HG02763 (cell line): ENCODE results near the gene PKNOX2.

ENCODE experiments used
- ATAC-seq: cut with Tn5 transposase; IDR thresholded peaks from one replicate; pipeline ENCODE4 v1.9.1; 2021; ENCODE audit warnings: mild to moderate bottlenecking, moderate library complexity; ENCODE audit not compliant: unreplicated experiment

Gene PKNOX2

DNA sequence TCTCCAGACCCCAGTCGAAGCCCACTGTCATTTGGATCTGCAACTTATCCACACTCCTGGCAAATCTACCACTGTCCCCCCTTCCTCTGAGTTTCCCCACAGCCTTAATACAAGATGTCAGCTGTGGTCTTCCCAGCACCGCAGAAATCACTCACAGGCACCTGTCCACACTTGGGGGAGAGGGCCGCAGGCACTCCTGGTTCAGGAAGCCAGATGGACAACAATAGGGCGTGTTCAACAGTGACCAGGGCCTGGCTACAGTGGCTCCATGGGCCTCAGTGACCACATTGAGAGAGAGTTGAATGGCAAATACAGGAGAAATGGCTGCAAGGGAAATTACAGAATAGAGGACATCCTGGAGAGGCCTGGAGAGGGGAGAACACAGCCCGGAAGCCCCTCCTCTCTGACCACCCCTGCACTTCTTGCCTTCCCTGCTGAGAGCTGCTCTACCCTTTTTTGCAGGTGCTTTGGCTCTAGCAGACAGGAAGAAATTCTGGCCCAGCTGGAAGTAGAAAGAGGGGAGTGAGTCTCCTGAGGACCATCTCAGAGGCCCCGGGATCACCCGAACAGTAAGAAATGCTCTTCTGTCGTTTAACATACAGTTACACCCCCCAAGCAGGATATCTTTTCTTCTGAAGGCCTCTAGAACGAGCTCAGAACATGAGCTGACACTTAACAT lies 166.9 kb downstream of the PKNOX2 start:
- ATAC-seq: no peak

DNA sequence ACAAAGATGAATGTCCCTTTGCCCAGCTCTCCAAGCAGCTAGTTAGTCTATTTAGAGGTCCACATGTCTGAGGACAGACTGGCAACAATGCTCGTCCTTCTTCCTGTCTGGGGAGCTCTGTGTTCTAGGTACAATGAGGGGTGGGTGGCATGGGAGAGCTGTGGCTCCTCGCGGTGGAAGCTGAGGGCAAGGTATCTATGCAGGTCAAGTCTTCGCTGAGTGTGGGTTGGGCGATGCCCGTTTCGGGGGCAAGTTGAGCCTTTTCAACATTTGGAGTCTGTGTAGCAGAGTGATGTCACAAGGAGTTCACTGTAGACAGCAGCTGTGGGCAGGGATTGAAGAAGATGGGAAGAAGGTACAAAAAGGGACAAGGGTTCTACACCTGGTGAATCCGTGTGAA lies 168.3 kb downstream of the PKNOX2 start:
- ATAC-seq: no peak

DNA sequence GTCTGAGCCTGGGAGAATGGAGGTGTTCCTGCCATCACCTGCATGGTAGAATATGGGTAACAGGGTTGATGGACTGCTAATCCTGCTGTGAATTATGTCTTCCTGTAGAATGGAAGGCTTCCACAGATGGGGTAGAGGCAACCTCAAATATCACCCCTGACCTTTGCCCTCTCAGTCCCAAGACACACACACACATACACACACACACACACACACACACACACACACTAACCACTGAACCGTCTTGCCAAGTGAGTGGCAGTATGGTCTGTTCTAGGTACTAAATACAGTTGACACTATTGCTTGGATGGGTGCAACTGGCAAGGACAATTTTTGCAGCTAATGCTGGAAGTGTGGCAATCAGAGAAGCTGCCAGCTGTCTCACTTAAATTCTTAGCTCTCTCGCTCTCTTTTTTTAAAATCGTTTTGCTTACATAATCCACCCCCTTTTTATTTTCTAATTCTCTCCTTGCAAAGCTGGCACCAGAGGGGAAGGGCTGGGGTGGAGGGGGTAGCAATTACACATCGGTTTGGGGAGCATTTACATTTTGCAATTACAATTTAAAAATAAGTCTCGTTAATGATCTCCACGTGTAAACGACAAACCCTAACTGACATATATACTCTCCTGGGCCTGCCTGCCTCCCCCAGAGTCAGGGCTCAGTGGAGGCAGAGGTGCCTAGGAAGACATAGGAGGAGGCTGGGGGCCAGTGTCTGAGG lies 169.0 kb downstream of the PKNOX2 start:
- ATAC-seq: no peak

DNA sequence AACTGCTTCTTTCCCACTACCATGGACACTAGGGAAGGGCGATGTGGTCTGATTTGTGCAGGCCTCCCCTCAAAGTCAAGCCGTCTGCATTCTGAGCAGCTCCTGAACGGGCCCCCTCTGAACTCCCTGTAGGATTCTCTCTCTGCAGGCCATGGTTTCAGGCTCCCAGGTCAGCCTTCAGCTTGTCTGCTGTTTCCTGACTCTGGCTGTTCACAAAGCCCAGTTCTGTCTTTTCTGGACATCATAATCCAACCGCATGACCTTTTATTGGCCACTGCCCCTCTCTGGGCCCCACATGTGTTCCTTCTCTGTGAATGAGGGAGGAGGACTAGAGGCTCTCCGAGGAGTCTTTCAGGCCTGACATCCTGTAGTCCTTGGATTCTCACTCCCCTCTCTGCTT lies 170.6 kb downstream of the PKNOX2 start:
- ATAC-seq: no peak

DNA sequence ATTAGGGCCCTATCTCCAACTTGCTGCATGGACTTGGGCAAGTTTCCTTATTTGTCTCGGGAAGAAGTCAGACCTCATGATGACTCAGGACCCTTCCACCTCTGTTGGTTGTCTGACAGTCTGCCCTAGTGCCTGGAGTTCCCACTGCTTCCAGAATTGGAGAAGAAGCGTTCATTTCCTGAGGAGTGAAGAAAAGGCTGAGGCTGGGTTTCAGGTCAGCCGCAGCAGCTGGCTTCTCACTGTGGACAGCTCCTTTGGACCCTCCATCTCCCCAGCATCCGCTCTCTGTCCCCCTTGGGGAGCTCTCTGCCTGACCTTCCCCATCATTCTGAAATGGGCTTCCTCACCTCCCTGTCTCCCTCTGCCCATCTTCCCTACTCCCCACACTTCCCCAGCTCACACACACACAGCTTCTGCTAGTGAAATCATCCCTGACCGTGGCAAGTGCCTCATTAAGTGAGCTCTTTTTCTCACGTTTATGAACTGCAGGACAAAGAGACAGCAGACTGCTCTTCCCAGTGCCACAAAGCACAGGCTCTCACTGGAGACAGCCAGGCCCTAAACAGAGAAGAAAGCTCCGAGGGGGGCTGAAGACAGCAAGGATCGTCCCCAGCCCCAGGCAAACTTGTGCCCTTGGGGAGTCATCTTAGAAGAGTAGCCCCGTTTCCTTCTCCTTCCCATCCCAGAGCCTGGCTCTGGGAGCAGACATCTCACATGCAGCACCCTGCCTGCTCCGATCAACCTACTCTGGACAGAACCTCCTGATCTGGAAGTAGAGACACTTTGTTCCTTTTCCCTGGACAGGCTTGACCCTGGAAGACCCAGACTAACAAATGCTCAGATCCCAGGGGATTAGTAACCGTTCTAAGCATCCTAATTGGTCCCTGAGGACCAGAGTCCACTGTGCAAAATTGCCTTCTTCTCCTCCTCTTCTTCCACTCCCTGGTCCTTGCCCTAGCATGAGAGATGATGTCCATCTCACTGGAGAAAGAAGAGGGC lies 173.6 kb downstream of the PKNOX2 start:
- no peak for ATAC-seq

DNA sequence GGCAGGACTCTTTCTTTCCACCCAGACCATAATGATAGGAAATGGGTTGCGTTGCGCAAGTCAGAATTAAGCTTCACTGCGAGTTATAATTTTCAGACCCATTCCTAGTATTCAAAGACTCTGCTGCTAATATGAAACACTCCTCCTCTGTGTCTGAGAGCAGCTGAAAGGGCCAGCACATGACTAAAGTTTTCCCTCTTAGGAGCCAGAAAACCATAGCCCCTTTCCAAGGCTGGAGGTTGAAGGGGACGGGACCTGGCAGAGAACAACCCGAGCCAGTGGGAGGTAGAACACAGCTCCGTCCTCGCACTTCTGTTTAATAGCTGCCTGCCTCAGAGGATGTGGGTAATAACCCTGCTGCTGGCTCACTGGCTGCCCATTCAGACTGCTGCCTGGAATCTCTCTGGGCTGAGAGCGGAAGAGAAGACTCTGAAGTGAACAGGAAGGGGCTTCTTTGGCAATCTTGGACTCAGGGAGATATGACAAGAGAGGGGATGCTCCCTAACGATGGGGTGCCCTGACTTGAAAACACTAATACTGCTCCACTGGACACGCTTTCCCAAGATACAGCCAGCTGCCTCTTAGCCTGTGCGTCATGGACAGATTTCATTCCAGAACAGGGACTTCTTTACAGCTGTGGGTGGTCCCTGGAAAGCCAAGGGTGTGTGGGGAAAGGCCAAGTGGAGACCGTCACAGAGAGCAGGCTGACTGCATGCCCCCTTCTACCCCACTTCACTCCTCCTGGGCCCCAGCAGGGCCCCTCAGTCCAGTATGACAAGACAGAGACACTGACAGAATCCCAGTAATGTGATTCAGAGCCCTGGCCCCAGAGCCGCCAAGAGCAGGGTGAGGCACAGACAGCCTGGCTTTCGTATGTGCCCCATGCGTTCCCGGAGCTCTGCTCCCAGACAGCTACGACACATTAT lies 174.6 kb downstream of the PKNOX2 start:
- ATAC-seq: no peak

DNA sequence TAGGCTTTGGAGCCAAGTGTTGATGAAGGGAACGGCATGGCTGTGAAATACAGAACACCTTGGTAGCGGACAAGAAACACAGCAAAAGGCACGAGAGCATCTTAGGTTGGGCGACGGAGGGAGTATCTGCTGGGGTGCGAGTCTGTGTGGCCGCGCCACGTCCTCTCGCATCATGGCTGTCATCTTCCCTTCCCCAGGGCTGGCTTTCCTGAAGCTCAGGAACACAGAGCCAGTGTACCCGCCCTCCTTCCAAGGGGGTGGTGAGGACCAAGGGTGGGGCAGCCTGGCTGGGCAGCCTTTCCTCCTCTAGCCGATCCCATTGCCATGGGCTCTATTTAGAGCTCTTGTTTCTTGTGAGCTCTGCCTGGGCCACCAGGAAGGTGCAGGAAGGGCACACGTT lies 177.1 kb downstream of the PKNOX2 start:
- ATAC-seq: no peak

DNA sequence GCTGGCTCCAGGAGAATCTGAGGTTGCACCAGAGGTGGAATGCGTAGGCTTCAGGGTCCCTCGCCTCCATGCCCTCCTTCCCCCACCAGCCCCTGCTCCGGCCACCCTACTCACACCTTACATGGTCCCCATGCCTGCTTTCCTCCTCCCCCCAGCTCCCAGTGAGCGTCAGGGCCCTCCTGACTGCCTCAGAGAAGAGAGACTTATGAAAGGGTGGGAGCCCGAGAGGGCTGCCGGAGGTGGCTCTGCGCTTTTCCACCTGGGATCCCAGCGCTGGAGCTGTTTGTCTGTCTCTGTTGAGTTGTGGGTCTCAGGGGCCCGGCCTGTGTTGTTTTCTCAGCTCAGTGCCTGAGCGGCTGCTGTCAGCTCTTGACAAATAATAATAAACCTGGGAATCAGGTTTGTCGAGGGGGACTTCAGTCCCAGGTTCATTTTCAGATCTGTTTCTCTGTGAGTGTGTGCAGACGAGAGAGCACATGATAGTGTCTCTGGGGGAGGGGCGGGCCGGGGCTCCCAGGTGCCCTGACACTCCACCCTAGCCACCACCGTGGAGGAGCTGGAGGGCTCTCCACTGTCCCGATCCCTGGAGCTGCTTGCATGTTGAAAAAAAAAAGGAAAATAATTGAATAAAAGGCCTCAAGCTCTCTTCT lies 177.9 kb downstream of the PKNOX2 start:
- ATAC-seq: no peak

DNA sequence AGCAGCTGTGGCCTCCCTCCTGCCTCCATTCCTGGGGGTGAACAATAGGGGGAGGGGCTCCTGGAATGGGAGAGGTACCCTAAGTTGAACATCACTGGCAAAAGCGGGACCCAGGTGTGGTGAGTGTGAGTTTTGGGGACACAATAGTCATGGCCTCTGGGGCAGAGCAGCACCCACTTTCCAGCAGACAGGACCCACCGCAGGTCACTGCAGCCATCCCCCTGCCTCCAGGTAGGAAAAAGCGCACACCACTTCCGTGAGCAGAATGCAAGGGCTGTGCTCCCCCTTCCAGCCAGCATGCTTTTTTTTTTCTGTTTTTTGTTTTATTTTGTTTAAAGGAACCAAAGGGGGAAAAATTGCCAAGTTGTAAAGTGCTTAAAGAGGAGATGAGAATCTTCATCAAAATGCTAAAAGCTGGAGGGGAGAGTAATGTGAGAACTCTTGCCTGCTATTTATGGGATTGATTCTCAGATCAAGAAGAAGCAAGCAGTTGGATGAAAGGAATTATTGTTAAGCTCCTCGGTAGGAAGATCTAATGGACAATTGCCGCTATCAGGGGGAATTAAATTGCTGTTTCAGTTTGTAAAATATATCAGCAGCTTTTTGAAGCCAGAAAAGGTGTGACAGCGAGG lies 178.7 kb downstream of the PKNOX2 start:
- ATAC-seq: no peak

DNA sequence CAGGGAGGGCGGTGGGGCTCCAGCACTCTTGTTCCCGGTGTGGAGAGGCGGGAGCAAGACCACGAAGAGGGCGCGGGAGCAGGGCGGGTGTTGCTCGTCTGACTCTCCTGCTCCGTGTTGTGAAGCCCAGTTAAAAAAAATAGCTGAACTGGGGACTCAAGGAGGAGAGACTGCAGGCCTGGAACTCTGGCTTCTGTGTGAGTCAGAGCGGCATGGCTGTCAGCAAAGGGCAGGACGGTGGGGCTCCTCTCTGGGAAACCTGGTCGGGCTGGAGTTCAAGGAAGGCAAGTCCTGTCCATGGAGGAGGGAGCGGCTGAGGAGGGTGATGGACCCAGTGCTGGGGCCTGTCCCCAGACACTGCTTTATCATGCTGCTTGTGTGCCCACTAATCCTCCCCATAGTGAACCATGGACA lies 179.2 kb downstream of the PKNOX2 start:
- ATAC-seq: no peak

DNA sequence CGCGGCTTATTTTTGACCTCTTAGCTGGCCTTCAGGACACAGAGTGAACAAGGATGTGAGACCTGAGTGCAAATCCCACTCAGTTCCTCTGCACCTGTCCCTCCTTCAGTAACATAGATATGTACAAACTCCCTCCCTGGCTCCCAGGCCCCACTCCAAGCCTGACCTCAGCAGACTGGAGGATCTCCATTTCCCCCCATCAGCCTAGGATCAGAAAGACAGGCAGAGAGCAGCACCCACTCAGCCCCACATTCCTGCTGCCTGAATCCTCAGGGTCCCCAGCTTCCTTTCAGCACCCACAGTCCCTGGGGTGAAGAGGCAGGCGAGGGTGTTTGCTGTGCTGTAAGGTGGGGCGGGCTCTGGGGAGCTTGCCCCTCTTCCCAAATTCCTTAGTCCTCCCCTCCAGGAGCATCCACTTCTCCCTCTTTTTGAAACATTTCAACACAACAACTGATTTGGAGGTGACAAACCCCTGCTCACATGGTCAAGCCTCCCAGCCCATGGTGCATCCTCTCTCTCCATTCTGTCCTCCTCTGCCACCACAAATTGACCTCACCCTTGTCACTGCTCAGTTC lies 180.4 kb downstream of the PKNOX2 start:
- no peak for ATAC-seq

DNA sequence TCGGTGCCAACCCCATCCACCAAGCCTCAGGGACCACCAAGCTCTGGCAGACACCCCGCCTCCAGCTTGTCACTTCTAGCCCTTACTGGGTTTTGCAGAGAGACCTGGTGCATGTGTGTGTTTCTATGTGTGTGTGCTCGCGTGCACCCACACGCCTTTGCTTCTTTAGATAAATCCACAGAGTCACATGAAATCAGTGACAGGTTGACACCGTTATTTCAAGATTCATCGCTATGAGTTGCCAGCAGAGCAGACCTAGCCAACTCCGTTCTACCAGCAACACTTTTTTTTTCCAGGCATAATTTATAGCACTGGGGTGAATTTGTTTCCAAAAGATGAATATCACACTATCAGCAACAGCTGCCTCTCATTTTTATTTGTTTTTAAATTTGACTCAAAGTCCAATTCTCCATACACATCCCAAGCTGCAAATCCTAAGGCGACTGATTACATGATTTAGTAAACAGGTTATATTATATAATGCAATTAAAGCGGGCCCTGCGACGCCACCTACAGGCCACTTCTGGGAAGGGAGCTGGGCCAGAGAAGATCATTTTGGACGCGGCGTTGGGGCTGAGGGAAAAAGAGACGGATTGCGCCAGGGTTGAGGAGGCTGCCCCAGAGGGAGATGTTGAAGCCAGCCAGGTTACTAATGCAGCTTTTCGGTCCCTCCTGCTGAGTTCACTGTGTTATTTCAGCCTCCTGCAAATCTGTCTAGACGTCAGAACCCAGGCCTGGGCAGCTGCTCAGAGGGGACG lies 181.0 kb downstream of the PKNOX2 start:
- no peak for ATAC-seq

DNA sequence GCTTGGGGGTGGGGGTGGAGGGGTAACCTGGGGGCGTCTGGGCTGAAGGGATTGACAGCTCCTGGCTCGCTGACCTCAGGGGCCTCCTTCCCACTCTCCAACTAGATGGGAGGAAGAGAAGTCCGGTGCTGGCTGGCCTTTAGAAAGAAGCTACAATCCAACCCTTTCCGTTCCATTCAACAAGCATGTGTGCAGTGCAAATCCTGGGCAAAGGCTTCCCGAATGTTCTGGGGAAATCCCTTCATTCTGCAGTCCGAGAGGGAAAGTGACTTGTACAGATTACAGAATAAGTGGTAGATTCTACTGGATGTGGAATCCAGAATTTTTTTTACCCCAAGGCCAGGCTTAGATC lies 181.6 kb downstream of the PKNOX2 start:
- no peak for ATAC-seq

DNA sequence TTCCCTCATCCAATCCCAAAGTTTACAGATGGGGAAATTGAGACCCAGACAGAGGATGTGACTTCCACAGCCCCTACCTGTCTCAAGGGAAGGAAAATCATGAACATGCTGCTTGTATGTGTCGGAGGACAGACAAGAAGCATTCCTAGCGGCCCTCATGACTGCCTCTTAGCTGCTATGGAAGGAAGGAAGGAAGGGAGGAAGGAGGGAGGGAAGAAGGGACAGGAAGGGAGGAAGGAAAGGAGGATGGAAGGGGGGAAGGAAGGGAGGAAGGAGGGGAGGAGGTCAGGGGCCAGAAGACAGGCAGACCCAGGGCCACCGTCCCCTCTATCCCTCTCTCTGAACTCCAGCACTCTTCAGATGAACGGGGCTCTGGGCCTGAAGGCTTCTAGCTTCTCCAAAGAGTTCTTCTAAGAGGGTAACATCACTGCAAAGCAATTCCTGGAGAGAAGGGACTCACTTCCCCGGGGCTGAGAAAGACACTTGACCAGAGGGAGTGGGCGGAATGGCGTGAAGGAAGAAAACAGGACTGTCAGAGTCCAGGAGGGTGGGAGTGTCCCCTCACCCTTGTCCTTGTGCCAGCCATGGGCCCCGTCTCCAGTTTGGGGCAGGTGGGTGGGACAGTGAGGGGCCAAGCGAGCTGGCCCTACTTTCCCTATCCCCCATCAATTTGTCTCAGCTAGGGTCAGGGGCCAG lies 182.2 kb downstream of the PKNOX2 start:
- ATAC-seq: no peak

DNA sequence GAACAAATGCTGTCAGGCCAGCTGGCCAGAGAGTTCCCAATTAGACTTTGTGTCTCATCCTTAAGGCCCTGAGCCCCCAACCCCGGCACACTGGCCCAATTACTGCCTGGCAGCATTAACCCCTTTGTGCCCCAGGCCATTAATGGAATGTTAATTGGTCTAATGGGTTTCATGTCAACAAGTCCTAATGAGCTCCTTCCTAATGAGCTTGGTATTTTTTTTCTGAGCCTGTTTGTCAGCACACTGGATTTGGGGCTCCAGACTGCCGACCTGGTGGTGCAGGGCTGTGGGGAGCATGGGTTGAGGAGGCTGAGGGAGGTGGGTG lies 182.7 kb downstream of the PKNOX2 start:
- no peak for ATAC-seq

DNA sequence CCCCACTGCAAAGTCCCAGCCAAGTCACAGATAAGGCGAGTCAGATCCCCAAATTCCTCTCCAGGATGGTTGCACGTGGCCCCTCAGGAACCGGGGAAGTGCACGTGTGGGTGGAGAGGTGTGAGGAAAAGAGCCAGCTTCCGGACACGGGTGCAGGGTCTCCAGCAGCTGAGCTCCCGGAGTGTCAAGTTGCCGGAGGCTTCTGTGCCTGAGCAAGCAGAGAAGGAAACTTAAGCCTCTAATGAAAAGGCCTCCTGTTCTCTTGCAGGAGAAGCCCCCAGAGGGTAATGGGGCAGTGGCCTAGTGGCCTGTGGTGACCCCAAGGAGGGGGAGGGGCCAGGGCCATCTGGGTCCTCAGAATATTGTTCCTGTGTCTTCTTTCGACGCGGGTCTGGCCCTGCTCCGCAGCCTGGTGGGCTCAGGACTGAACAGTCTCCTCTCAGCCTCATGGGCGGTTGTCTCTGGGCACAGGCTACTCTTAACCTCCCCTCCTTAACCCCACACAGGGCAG lies 183.6 kb downstream of the PKNOX2 start:
- ATAC-seq: no peak

DNA sequence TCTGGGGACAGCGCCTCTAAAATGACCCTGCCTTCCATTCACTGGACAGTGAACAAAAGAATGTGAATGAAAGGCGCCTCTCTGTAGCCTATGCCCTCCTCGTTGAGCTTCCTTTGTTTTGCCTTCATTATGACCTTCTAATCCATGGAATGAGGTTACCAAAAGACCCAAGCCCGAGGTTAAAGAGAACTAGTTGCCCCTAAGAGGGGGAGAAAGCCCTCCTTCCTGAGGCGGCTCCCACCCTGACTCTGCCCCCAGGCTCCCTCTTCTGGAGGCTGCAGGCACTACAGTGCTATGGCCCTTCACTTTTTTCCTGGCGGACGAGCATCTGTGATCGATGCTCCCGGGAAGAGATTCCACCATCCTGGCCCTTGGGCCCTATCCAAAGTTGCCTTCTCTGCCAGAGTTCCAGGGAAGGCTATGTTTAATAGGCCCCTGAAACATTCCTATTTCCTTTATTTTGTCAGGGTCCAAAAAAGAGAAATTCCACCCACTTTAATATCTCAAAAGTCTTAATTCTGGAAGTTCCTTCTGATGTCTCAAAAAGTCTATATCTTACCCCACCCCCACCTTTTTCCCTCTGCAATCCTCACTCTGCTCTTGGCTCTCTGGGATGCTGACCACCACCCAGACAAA lies 184.2 kb downstream of the PKNOX2 start:
- no peak for ATAC-seq
